WI38 (cell line): ENCODE measurements around the gene SNX5.

Experiments
- H3K4me3 ChIP-seq: 2 replicates; pipeline ENCODE4 v1.5.1; 2011; ENCODE audit warnings: low read depth, mild to moderate bottlenecking, control low read depth, low read length
- CTCF ChIP-seq: IDR thresholded peaks from 2 replicates; pipeline ENCODE4 v1.5.1; 2012; ENCODE audit warnings: low read depth, mild to moderate bottlenecking, control low read depth, low read length

Gene SNX5

GRCh38 chr20:18001131-18001921, 32.7 kb upstream of the SNX5 start:
- no peak overlapping the region for H3K4me3 ChIP-seq
- TF ChIP-seq CTCF, result no peak

- no peak for TF ChIP-seq CTCF
- no peak overlapping the region for H3K4me3 ChIP-seq
Measured at GRCh38 chr20:17999566-17999965, 31.0 kb upstream of the SNX5 start.

- no peak for TF ChIP-seq CTCF
- H3K4me3 ChIP-seq, result no peak overlapping the region
Measured at GRCh38 chr20:17998446-17998845, 29.9 kb upstream of the SNX5 start.

GRCh38 chr20:17995967-17996819, 27.6 kb upstream of the SNX5 start:
- TF ChIP-seq CTCF, result peak; percentile 93
- no peak overlapping the region for H3K4me3 ChIP-seq

- TF ChIP-seq CTCF, result no peak
- no peak overlapping the region for H3K4me3 ChIP-seq
Measured at GRCh38 chr20:17993546-17993945, 25.0 kb upstream of the SNX5 start.

GRCh38 chr20:17992847-17993513, 24.4 kb upstream of the SNX5 start:
- no peak for TF ChIP-seq CTCF
- H3K4me3 ChIP-seq, result no peak overlapping the region
